ENCODE data around the gene NSD1. TPM values are rescaled to one million over a fixed set of nuclear protein-coding genes. Genes with fewer than 3 reads are reported as not detected.
A peak's percentile ranks its signal among the peaks of the same experiment; 100 is the strongest.

Gene NSD1
- total and polyA plus RNA-seq, 9 of the 15 experiments (the other 6 are each of a cell fraction or from before 2014, with no cell fraction given): 3.8 to 51.0 (median 24.7) TPM

- TF ChIP-seq CEBPZ (IDR thresholded peaks at IDR 0.05; ENCODE audit: borderline replicate concordance, low read depth, low read length): no peak
- TF ChIP-seq HDGF (IDR thresholded peaks at IDR 0.05): no peak
- TF ChIP-seq CHD1 (IDR thresholded peaks at IDR 0.05; ENCODE audit: low read length): peak; percentile 90
- TF ChIP-seq TCF7 (IDR thresholded peaks at IDR 0.05; ENCODE audit: borderline replicate concordance): no peak; the same call in 1 of the 2 replicates
- no peak for TF ChIP-seq RCOR1 (IDR thresholded peaks at IDR 0.05; ENCODE audit: borderline replicate concordance in 1 of 2, low read depth in 2 of 2, low read length in 2 of 2)
- TF ChIP-seq MAFF (IDR thresholded peaks at IDR 0.05; ENCODE audit: low read length): no peak
- no peak for TF ChIP-seq ZFPM2 (CRISPR knock-in tag; IDR thresholded peaks at IDR 0.05)
- TF ChIP-seq BCLAF1 (IDR thresholded peaks at IDR 0.05; ENCODE audit: borderline replicate concordance in 1 of 2, control insufficient read depth in 1 of 2, low read depth in 2 of 2, low read length in 1 of 2): no peak
- no peak for TF ChIP-seq NR3C1 (CRISPR knock-in tag; IDR thresholded peaks at IDR 0.05)
- TF ChIP-seq GTF2A2 (tag; IDR thresholded peaks at IDR 0.05): no peak
- no peak for TF ChIP-seq NR2F6 (CRISPR knock-in tag; IDR thresholded peaks at IDR 0.05)
- TF ChIP-seq SNAPC5 (CRISPR knock-in tag; IDR thresholded peaks at IDR 0.05): no peak
- 0 out of 2 replicates have a peak, but pooled peaks have one; percentile 16 for TF ChIP-seq ZBTB9 (CRISPR knock-in tag; IDR thresholded peaks at IDR 0.05)
- no peak for TF ChIP-seq THRA (IDR thresholded peaks at IDR 0.05)
- TF ChIP-seq MAFK (IDR thresholded peaks at IDR 0.05; ENCODE audit: low read length): no peak
- TF ChIP-seq SMAD1 (IDR thresholded peaks at IDR 0.05; ENCODE audit: low read depth, low read length, partially characterized antibody): no peak
- TF ChIP-seq XRCC3 (IDR thresholded peaks at IDR 0.05): no peak
- TF ChIP-seq CSDE1 (IDR thresholded peaks at IDR 0.05): no peak
- TF ChIP-seq ZNF384 (IDR thresholded peaks at IDR 0.05; ENCODE audit: low read depth, low read length): no peak
These were observed 178.4 kb downstream of the NSD1 start, which contains the start of gene MXD3 (continued) for GRCh38 chr5:177311723-177312648.

Measured in K562 (cell line).